HepG2 (cell line): ENCODE results near the gene CDK15. TPM values are rescaled to one million over a fixed set of nuclear protein-coding genes. Genes with fewer than 3 reads are reported as not detected.

ENCODE experiments used
- ATAC-seq: fragments of 200-7000 bp; cut with Tn5 transposase; 3 replicates; pipeline ENCODE4 v1.9.1; 2020; ENCODE audit warnings: mild to moderate bottlenecking, moderate library complexity
- BruUV-seq: library from RNA; stranded (reverse); fragments of 400-500 nt; replicated peaks from 2 replicates; lab custom pipeline; 2021; lab: Mats Ljungman, UMichigan
- CTCF ChIA-PET: fragments of 300-600 bp; formaldehyde crosslinking; extraction: SDS; loops from one replicate; lab custom pipeline; 2021; ENCODE audit warnings: low total read pairs, inconsistent platforms, low intra/inter-chr PET ratio; lab: Yijun Ruan, JAX
- POLR2A ChIA-PET: fragments of 350-600 bp; sonication (Branson Sonifier 250); formaldehyde crosslinking; loops from one replicate; lab custom pipeline; 2020; ENCODE audit warnings: antibody characterized with exemption, inconsistent platforms; lab: Yijun Ruan, JAX
- DNase-seq: peaks from one replicate; pipeline ENCODE4 v3.0.0-alpha.2; 2015; ENCODE audit warnings: low spot score
- FAIRE-seq: peaks from 3 replicates; lab custom pipeline; 2011; peaks lifted over from hg19 to GRCh38; lab: Jason Lieb, UNC
- H2AFZ ChIP-seq: one replicate; pipeline ENCODE4 v1.6.1; 2011; ENCODE audit warnings: low read length, inconsistent platforms
- H3K27ac ChIP-seq: fragments of 300-600 bp; 3 replicates; pipeline ENCODE4 v1.8.0; 2011; ENCODE audit warnings: mixed run types, mild to moderate bottlenecking, mixed read lengths, low read length, inconsistent platforms; ENCODE audit not compliant: insufficient read depth; ENCODE audit errors: extremely low read length
- H3K27me3 ChIP-seq, 2 experiments: fragments of 200-600 bp in 1 of 2; 2 replicates in 1 of 2; 3 replicates in 1 of 2; pipeline versions ENCODE4 v1.6.0 to v1.8.0; 2011; ENCODE audit warnings: low read length in 2 of 2, mild to moderate bottlenecking in 2 of 2, moderate library complexity in 2 of 2, inconsistent platforms in 1 of 2; ENCODE audit not compliant: insufficient read depth in 2 of 2, control insufficient read depth in 1 of 2
- H3K36me3 ChIP-seq, 2 experiments: fragments of 200-600 bp in 1 of 2; replicated peaks in 1 of 2; 2 replicates in 1 of 2; 3 replicates in 1 of 2; pipeline versions ENCODE4 v1.5.1 to v1.8.0; 2011; ENCODE audit warnings: low read length in 2 of 2, inconsistent platforms in 1 of 2; ENCODE audit not compliant: insufficient read depth in 2 of 2, control insufficient read depth in 1 of 2
- H3K4me1 ChIP-seq: 2 replicates; pipeline ENCODE4 v1.5.1; 2012; ENCODE audit warnings: low read length, inconsistent platforms; ENCODE audit not compliant: insufficient read depth
- H3K4me2 ChIP-seq: 2 replicates; pipeline ENCODE4 v1.6.0; 2011; ENCODE audit warnings: low read depth, low read length, inconsistent platforms
- H3K4me3 ChIP-seq, 3 experiments: fragments of 200-600 bp in 1 of 3; sonication (generic), shearing (Covaris generic) in 1 of 3; replicated peaks in 1 of 3; 2 replicates each; pipeline ENCODE4 v1.5.1; 2011 to 2016; ENCODE audit warnings: low read length in 3 of 3, inconsistent platforms in 2 of 3, low read depth in 2 of 3, mild to moderate bottlenecking in 2 of 3, control low read depth in 1 of 3, mixed read lengths in 1 of 3; ENCODE audit not compliant: insufficient read depth in 1 of 3
- H3K79me2 ChIP-seq: one replicate; pipeline ENCODE4 v1.6.1; 2011; ENCODE audit warnings: low read length, inconsistent platforms; ENCODE audit not compliant: insufficient read depth
- H3K9ac ChIP-seq: 2 replicates; pipeline ENCODE4 v1.6.0; 2011; ENCODE audit warnings: mild to moderate bottlenecking, low read depth, low read length, inconsistent platforms; ENCODE audit not compliant: insufficient read depth
- H3K9me3 ChIP-seq: 2 replicates; pipeline ENCODE4 v1.5.1; 2012; ENCODE audit warnings: mild to moderate bottlenecking, low read length
- H4K20me1 ChIP-seq: 2 replicates; pipeline ENCODE4 v1.6.0; 2011; ENCODE audit warnings: inconsistent platforms, mild to moderate bottlenecking, low read length, moderate library complexity; ENCODE audit not compliant: insufficient read depth
- CAMTA2 ChIP-seq: sonication (generic); formaldehyde crosslinking; IDR thresholded peaks from 2 replicates; pipeline ENCODE4 v1.4.0; 2020; ENCODE audit warnings: mild to moderate bottlenecking, missing genetic modification reagents, borderline replicate concordance
- CSRNP2 ChIP-seq: sonication (generic); formaldehyde crosslinking; conservative IDR thresholded peaks from 2 replicates; pipeline ENCODE4 v1.8.0; 2022; ENCODE audit warnings: low read depth, missing genetic modification reagents
- PPARG ChIP-seq: conservative IDR thresholded peaks from 2 replicates; pipeline ENCODE4 v1.6.1; 2016; ENCODE audit warnings: missing biosample characterization, missing genetic modification reagents
- U2AF1 ChIP-seq: fragments of 200-400 bp; formaldehyde crosslinking; optimal IDR thresholded peaks from 2 replicates; pipeline ENCODE3; 2017; ENCODE audit warnings: mild to moderate bottlenecking, low read depth, low read length
- ZNF142 ChIP-seq: sonication (generic); formaldehyde crosslinking; IDR thresholded peaks from 2 replicates; pipeline ENCODE4 v1.4.0; 2020; ENCODE audit warnings: missing genetic modification reagents
- ZNF761 ChIP-seq: sonication (generic); formaldehyde crosslinking; conservative IDR thresholded peaks from 2 replicates; pipeline ENCODE4 v1.4.0; 2020; ENCODE audit warnings: mild to moderate bottlenecking, missing genetic modification reagents
- ZXDC ChIP-seq: sonication (generic); formaldehyde crosslinking; IDR thresholded peaks from 2 replicates; pipeline ENCODE4 v1.5.0; 2020; ENCODE audit warnings: mild to moderate bottlenecking, missing genetic modification reagents
- WGBS: methylation state at CpG from one replicate; pipeline ENCODE4 v1.1.6; 2017; ENCODE audit warnings: low lambda C conversion rate; 5-methylcytosine and 5-hydroxymethylcytosine counted together
- in situ Hi-C: cut with HindIII; loops from 2 replicates; pipeline ENCODE4 v1.10.0; 2017; ENCODE audit warnings: low pct_unique_long_range_greater_than_20kb; ENCODE audit not compliant: extremely low pct_ligation_motif_present
- intact Hi-C: fragments of 100-400 bp; cut with micrococcal nuclease; formaldehyde crosslinking; loops from one replicate; pipeline ENCODE4 v1.10.0; 2022; ENCODE audit not compliant: unreplicated experiment
- polyA plus RNA-seq, 8 experiments: library from polyadenylated mRNA; depleted of rRNA in 3 of 8; stranded (reverse) in 7 of 8; unstranded in 1 of 8; fragments of >200 nt; fragmentation: Illumina TruSeq in 4 of 8; extraction: Trizol in 4 of 8; gene quantifications; 2 replicates each; pipeline versions ENCODE4 v1.2.1 to v1.2.3, GENCODE V29; 2011 to 2016; ENCODE audit warnings: low read depth in 4 of 8, missing spikeins in 1 of 8, mixed read lengths in 1 of 8; ENCODE audit not compliant: insufficient read depth in 1 of 8
- total RNA-seq, 5 experiments: library from RNA; depleted of rRNA; stranded (reverse); fragments of >200 nt; fragmentation: Illumina TruSeq; extraction: Trizol; gene quantifications; 2 replicates each; pipeline ENCODE4 v1.2.3, GENCODE V29; 2016; ENCODE audit warnings: low read depth in 1 of 5
- TF ChIP-seq, protein P1 (sequence below): sonication (generic); formaldehyde crosslinking; IDR thresholded peaks from 2 replicates; pipeline ENCODE4 v1.5.0; 2020; ENCODE audit warnings: missing genetic modification reagents
- TF ChIP-seq, protein P2 (sequence below): sonication (generic); formaldehyde crosslinking; IDR thresholded peaks from 2 replicates; pipeline ENCODE4 v1.5.0; 2020; ENCODE audit warnings: missing genetic modification reagents

Gene CDK15
- total and polyA plus RNA-seq, 2 of the 13 experiments (the other 11 are each of a cell fraction or from before 2014, with no cell fraction given): not detected

DNA sequence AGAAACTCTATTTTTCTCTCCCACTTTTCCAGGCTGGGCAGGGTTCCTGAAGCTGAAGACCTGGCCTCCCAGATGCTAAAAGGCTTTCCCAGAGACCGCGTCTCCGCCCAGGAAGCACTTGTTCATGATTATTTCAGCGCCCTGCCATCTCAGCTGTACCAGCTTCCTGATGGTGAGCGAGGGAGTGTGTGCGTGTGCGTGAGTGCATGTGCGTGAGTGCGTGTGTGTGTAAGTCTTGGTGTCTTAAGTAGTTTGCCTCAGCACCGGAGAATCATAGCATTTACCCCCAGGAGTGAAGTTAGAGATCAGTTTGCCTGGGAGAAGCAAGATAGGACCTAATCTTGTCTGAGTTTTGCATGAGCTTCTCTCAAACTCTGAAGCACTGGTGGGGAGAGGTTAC is 73.7 kb downstream of the CDK15 start (continued):
- TF ChIP-seq, protein P1, sequence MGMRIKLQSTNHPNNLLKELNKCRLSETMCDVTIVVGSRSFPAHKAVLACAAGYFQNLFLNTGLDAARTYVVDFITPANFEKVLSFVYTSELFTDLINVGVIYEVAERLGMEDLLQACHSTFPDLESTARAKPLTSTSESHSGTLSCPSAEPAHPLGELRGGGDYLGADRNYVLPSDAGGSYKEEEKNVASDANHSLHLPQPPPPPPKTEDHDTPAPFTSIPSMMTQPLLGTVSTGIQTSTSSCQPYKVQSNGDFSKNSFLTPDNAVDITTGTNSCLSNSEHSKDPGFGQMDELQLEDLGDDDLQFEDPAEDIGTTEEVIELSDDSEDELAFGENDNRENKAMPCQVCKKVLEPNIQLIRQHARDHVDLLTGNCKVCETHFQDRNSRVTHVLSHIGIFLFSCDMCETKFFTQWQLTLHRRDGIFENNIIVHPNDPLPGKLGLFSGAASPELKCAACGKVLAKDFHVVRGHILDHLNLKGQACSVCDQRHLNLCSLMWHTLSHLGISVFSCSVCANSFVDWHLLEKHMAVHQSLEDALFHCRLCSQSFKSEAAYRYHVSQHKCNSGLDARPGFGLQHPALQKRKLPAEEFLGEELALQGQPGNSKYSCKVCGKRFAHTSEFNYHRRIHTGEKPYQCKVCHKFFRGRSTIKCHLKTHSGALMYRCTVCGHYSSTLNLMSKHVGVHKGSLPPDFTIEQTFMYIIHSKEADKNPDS (CRISPR knock-in tag): no peak
- TF ChIP-seq CAMTA2 (CRISPR knock-in tag): no peak
- no peak for TF ChIP-seq ZNF142 (CRISPR knock-in tag)
- TF ChIP-seq, all 625 proteins: peak for 0

- no TSS peak for BruUV-seq
- 12% methylated on average over 3 of the region's 3 CpGs for WGBS
- intact Hi-C loops: loop anchor here (10.0 kb wide), 1 partner anchor 216 kb away; no protein-coding TSS in a partner anchor
- Histone ChIP-seq H3K4me2 (no peak overlapping the region), H3K9me3 (no peaks in the 10 kb centered on the region), H3K79me2 (no peaks in the 10 kb centered on the region), H3K36me3 (no peaks in the 10 kb centered on the region), H3K4me1 (no peaks in the 10 kb centered on the region), H3K27me3 (peaks cover 2 to 14% of the 10 kb centered on the region in 2 experiments; a peak in 3 of 5 replicates), H2AFZ (no peak overlapping the region), H3K4me3 (no peak overlapping the region), H3K9ac (no peak overlapping the region), H4K20me1 (no peaks in the 10 kb centered on the region), H3K27ac (no peak overlapping the region)
- FAIRE-seq: no peak
- ChIA-PET CTCF (no interaction called here), POLR2A (no interaction called here)
- in situ Hi-C loops: no loop called here
- DNase-seq: no peak
- ATAC-seq: no peak
- TF ChIP-seq ZNF761 (CRISPR knock-in tag): no peak
- no peak for TF ChIP-seq U2AF1
- TF ChIP-seq, protein P2, sequence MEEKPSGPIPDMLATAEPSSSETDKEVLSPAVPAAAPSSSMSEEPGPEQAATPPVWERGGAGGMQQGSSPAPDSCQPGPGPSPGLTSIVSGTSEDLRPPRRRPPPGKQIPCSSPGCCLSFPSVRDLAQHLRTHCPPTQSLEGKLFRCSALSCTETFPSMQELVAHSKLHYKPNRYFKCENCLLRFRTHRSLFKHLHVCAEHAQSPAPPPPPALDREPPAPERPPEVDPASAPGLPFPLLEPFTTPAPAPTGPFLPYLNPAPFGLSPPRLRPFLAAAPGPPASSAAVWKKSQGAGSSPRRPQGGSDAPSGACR (CRISPR knock-in tag): no peak
- TF ChIP-seq ZXDC (CRISPR knock-in tag): no peak
- TF ChIP-seq CSRNP2 (CRISPR knock-in tag): no peak
- TF ChIP-seq PPARG (CRISPR knock-in tag): no peak
Measured at GRCh38 chr2:201880579-201880978, 74.2 kb downstream of the CDK15 start.
